ENCODE results near the gene BMAL1. TPM values are rescaled to one million over a fixed set of nuclear protein-coding genes. Genes with fewer than 3 reads are reported as not detected.

Gene BMAL1
- total RNA-seq, 1 donor from 2014 or later = 8.5 TPM

DNA sequence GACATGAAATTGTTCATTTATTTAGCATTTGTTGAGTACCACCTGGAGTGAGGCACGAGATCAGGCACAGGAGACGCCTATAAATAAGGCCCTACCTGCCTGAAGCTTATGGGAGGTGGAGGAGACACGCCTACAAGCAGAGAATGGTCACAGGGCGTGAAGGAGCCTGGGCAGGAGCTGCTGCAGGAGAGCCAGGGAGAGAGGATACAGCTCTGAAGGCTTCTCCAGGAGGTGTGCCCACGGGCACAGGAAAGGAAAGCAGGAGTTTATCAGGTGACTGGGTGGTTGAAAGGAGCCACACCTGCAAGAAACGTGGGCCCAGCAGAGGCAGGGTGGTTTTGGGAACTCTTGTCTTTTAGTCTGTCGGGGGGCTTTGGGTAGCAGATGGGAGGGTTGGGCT lies 70.3 kb downstream of the BMAL1 start:
- no peak overlapping the region for H3K4me3 ChIP-seq (ENCODE audit: low read depth, low read length)
- DNase-seq (ENCODE audit: low read depth) = no peak
- TF ChIP-seq, protein P1, sequence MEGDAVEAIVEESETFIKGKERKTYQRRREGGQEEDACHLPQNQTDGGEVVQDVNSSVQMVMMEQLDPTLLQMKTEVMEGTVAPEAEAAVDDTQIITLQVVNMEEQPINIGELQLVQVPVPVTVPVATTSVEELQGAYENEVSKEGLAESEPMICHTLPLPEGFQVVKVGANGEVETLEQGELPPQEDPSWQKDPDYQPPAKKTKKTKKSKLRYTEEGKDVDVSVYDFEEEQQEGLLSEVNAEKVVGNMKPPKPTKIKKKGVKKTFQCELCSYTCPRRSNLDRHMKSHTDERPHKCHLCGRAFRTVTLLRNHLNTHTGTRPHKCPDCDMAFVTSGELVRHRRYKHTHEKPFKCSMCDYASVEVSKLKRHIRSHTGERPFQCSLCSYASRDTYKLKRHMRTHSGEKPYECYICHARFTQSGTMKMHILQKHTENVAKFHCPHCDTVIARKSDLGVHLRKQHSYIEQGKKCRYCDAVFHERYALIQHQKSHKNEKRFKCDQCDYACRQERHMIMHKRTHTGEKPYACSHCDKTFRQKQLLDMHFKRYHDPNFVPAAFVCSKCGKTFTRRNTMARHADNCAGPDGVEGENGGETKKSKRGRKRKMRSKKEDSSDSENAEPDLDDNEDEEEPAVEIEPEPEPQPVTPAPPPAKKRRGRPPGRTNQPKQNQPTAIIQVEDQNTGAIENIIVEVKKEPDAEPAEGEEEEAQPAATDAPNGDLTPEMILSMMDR (conservative IDR thresholded peaks at IDR 0.05; ENCODE audit: low read depth, low read length) = no peak

- TF ChIP-seq, protein P1 (conservative IDR thresholded peaks at IDR 0.05; ENCODE audit: low read depth, low read length) = no peak
- no peak for DNase-seq (ENCODE audit: low read depth)
- no peak overlapping the region for H3K4me3 ChIP-seq (ENCODE audit: low read depth, low read length)
These were observed 70.7 kb downstream of the BMAL1 start for GRCh38 chr11:13348305-13348704.

DNA sequence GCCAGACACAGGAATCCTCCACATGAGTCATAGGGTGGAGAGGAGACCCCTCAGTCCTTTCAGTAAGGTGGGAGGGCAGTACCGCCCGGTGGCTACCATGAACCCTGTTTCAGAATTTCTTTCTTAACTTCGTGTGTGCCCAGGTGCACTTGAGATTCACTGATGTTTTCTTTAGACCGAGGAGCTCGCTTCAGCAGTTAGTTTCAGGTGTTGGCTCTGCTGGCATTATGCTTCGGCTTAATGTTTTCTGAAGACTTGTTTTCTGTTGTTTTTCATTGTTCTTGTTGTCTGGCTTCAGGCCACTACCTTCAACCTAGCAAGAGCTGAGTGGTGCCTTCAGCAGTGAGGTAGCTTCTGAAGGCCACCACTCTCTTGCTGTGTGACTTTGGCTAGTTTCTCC lies 71.5 kb downstream of the BMAL1 start:
- TF ChIP-seq, protein P1 (conservative IDR thresholded peaks at IDR 0.05; ENCODE audit: low read depth, low read length) = no peak
- DNase-seq (ENCODE audit: low read depth) = no peak
- H3K4me3 ChIP-seq (ENCODE audit: low read depth, low read length) = no peak overlapping the region

GRCh38 chr11:13349581-13349980 lies 72.0 kb downstream of the BMAL1 start:
- TF ChIP-seq, protein P1 (conservative IDR thresholded peaks at IDR 0.05; ENCODE audit: low read depth, low read length) = no peak
- H3K4me3 ChIP-seq (ENCODE audit: low read depth, low read length) = no peak overlapping the region
- no peak for DNase-seq (ENCODE audit: low read depth)

DNA sequence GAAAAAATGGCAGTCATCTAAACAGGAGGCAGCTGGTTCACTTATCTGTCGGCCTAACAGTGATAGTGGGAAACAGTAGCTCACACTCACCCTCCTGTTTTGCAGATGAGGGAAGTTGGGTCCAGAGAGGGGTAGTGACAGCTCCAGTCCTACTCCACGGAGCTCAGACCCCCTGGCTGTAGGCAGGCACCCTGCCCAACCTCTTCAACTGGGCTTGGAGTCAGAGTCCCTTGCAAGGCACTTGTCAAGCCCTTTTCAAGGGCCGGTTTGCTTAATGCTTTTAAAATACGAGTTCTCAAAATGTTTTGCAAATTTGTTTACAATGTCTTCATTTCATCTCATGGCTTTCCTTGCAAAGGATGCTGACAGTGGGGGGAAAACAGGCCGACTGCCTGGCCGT lies 75.1 kb downstream of the BMAL1 start:
- TF ChIP-seq, protein P1 (conservative IDR thresholded peaks at IDR 0.05; ENCODE audit: low read depth, low read length) = no peak
- H3K4me3 ChIP-seq (ENCODE audit: low read depth, low read length) = no peak overlapping the region
- no peak for DNase-seq (ENCODE audit: low read depth)

GRCh38 chr11:13354335-13354734 lies 76.7 kb downstream of the BMAL1 start:
- DNase-seq (ENCODE audit: low read depth) = no peak

DNA sequence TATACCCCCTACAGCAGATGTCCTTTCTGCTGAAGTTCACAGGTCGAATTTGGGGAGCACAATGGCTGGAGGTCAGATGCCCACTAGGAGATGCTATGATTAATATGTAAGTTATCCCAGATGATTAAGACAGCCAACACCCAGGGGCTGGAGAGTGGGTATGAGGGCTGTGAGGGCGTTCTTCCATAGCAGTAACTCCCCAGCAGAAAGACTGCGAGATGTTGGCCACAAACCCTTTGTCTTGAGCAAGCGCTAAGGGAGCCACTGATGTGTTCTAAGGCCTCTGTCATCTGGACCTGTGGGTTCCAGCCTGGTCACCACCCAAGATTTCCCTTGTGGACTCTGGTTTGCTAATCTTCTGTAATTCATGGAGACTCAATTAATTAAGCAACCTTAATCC lies 77.6 kb downstream of the BMAL1 start:
- DNase-seq (ENCODE audit: low read depth) = no peak
- H3K4me3 ChIP-seq (ENCODE audit: low read depth, low read length) = no peak overlapping the region
- TF ChIP-seq, protein P1 (conservative IDR thresholded peaks at IDR 0.05; ENCODE audit: low read depth, low read length) = no peak

More at GRCh38 chr11:13354335-13354734, 76.7 kb downstream of the BMAL1 start:
- TF ChIP-seq, protein P1 (conservative IDR thresholded peaks at IDR 0.05; ENCODE audit: low read depth, low read length) = peak; percentile 54
- no peak overlapping the region for H3K4me3 ChIP-seq (ENCODE audit: low read depth, low read length)

Measured in epithelial cell of proximal tubule (primary cell).